Measurements from ENCODE around the gene PPM1H. TPM values are rescaled to one million over a fixed set of nuclear protein-coding genes. Genes with fewer than 3 reads are reported as not detected.
A peak's percentile ranks its signal among the peaks of the same experiment; 100 is the strongest.

The PPM1H gene
- total and polyA plus RNA-seq, 8 donors: 0.29 to 12.5 (median 3.7) TPM

DNA sequence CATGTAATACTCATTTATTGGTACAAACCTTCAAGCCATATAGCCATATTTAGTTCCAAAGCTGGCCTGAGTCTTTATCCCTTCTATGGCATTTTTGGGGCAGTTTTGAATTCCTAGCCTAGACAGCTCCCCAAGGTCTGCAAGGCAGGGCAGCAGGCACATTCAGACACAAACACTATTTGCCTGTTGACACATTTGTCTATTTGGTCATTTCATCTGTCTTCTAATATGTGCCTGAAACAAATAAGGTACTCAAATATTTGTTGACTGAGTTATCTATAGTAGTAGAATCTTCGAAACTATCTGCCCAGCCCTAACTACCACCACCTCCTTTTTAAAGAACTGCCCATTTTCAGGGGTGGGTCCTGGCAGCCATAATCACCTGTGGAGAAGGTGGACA is 9.3 kb downstream of the PPM1H start:
- Histone ChIP-seq H3K4me1 (peaks cover 0 to 12% (median under 1%) of the 10 kb centered on the region in 4 donors), H3K27me3 (no peaks in the 10 kb centered on the region), H3K36me3 (no peaks in the 10 kb centered on the region), H3K4me3 (no peak overlapping the region), H3K27ac (no peak overlapping the region), H3K9me3 (no peaks in the 10 kb centered on the region)
- intact Hi-C loops (cut with DNase I; ENCODE audit: low total_unique reads): no loop called here
- TF ChIP-seq EP300 (IDR thresholded peaks at IDR 0.05): no peak
- no peak for TF ChIP-seq POLR2AphosphoS5 (IDR thresholded peaks at IDR 0.05)
- 55 to 88% (median 71%) methylated on average over 1 of the region's 1 CpG for WGBS, 5 donors
- DNase-seq: no peak

DNA sequence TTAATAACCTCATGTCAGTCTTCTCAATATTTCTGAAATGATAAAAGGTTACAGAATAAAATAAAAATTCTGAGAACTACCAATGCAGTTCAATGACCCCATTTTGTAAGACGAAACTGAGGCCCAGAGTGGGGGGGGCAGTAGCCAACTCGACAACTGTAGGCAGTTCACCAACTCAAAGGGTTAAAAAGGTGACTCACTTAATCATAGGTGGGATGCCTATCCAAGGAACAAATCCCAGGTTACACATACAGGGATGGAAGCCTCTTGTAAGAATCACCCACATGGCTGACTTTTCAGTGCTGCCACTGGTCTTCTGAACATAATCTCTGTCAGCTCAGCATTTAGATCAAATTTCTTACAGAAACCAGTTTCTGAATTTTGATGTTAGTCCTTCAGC is 10.9 kb downstream of the PPM1H start:
- H3K4me1 ChIP-seq: peaks cover 7 to 12% (median 9%) of the 10 kb centered on the region in 4 donors
- H3K27ac ChIP-seq: no peak overlapping the region
- TF ChIP-seq POLR2A (IDR thresholded peaks at IDR 0.05) (no peak), EP300 (IDR thresholded peaks at IDR 0.05) (no peak), POLR2AphosphoS5 (IDR thresholded peaks at IDR 0.05) (no peak)
- TF ChIP-seq, protein P1, sequence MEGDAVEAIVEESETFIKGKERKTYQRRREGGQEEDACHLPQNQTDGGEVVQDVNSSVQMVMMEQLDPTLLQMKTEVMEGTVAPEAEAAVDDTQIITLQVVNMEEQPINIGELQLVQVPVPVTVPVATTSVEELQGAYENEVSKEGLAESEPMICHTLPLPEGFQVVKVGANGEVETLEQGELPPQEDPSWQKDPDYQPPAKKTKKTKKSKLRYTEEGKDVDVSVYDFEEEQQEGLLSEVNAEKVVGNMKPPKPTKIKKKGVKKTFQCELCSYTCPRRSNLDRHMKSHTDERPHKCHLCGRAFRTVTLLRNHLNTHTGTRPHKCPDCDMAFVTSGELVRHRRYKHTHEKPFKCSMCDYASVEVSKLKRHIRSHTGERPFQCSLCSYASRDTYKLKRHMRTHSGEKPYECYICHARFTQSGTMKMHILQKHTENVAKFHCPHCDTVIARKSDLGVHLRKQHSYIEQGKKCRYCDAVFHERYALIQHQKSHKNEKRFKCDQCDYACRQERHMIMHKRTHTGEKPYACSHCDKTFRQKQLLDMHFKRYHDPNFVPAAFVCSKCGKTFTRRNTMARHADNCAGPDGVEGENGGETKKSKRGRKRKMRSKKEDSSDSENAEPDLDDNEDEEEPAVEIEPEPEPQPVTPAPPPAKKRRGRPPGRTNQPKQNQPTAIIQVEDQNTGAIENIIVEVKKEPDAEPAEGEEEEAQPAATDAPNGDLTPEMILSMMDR (IDR thresholded peaks at IDR 0.05): no peak
- no peak for DNase-seq
- intact Hi-C loops (cut with DNase I; ENCODE audit: low total_unique reads): no loop called here
- H3K27me3 ChIP-seq: no peaks in the 10 kb centered on the region
- H3K4me3 ChIP-seq: no peak overlapping the region
- WGBS, 5 donors: 74 to 89% (median 79%) methylated on average over 2 of the region's 2 CpGs
- no peaks in the 10 kb centered on the region for H3K9me3 ChIP-seq
- H3K36me3 ChIP-seq: no peaks in the 10 kb centered on the region

DNA sequence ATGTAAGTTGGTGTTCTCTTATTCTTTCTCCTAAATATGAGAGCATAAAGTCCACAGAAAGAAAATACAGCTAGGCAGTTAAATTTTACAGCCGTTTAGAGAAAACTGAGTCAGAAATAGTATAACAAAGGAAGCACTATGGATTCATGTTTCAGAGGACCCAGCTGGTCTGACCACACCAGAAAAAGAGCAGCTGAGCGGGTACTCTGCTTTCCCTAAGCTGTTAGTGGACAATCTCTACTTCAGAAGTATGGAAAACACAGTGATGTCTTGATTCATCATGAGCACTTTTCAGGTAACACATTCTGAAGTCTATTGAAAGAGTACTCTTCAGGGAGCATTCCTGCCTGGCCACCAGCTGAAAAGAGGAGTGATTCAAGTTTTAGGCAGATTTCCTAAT is 12.4 kb downstream of the PPM1H start:
- DNase-seq: no peak
- TF ChIP-seq POLR2AphosphoS5 (IDR thresholded peaks at IDR 0.05): no peak
- no peak for TF ChIP-seq POLR2A (IDR thresholded peaks at IDR 0.05)
- TF ChIP-seq, protein P1 (IDR thresholded peaks at IDR 0.05): no peak
- no peak for TF ChIP-seq EP300 (IDR thresholded peaks at IDR 0.05)
- no peaks in the 10 kb centered on the region for H3K27me3 ChIP-seq
- no peaks in the 10 kb centered on the region for H3K9me3 ChIP-seq
- no peaks in the 10 kb centered on the region for H3K36me3 ChIP-seq
- intact Hi-C loops (cut with DNase I; ENCODE audit: low total_unique reads): no loop called here
- H3K4me3 ChIP-seq: no peak overlapping the region
- WGBS, 5 donors: 62 to 67% (median 63%) methylated on average over 2 of the region's 2 CpGs
- peaks cover 7 to 13% (median 11%) of the 10 kb centered on the region in 4 donors for H3K4me1 ChIP-seq
- no peak overlapping the region for H3K27ac ChIP-seq

DNA sequence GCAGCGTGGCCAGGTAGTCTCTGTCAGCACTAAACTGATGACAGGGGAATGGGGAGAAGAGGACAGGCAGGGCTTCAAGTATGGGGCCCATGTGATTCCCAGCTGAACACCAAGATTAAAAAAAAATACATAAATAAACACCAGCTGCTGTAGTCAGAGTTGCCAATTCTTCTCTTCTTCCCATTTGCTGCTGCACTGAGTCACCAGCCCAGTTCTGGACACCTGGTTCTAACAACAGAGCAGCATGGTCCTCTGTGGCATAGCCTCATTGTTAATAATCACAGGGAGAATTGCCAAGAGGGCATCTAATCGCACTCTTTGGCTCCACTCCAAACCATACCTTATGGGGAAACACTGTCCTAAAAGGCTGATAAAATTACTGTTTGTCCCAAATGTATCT is 15.1 kb downstream of the PPM1H start:
- no peak overlapping the region for H3K4me3 ChIP-seq
- no peaks in the 10 kb centered on the region for H3K27me3 ChIP-seq
- no peaks in the 10 kb centered on the region for H3K9me3 ChIP-seq
- H3K27ac ChIP-seq: no peak overlapping the region
- DNase-seq: peak; percentile 27 to 35
- intact Hi-C loops (cut with DNase I; ENCODE audit: low total_unique reads): no loop called here
- H3K4me1 ChIP-seq: peaks cover 7 to 20% (median 13%) of the 10 kb centered on the region in 4 donors
- WGBS, 5 donors: 35 to 44% (median 38%) methylated on average over 2 of the region's 2 CpGs
- TF ChIP-seq, protein P1 (IDR thresholded peaks at IDR 0.05): no peak
- TF ChIP-seq POLR2AphosphoS5 (IDR thresholded peaks at IDR 0.05): no peak
- no peak for TF ChIP-seq POLR2A (IDR thresholded peaks at IDR 0.05)
- TF ChIP-seq EP300 (IDR thresholded peaks at IDR 0.05): no peak
- H3K36me3 ChIP-seq: no peaks in the 10 kb centered on the region

DNA sequence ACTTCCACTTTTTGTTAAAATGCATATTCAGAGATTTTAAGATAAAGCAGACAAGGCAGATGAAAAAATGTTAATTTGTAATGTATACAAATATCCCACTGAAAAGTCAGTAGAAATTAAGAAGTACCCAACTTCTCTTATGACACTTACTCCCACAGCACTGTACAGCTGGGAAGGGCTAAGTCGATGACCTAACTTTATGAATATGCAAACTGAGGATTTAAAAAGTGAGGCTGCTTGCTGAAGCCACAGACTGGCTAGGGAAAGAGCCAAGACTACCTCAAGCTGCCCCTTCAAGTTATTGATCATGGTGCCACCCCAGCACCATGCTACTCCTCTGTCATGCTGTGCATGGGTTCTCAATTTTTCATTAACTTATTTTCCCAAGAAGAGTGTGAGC is 17.0 kb downstream of the PPM1H start:
- H3K27ac ChIP-seq: no peak overlapping the region
- no peaks in the 10 kb centered on the region for H3K9me3 ChIP-seq
- no peaks in the 10 kb centered on the region for H3K36me3 ChIP-seq
- no peak for DNase-seq
- intact Hi-C loops (cut with DNase I; ENCODE audit: low total_unique reads): no loop called here
- WGBS, 5 donors: 53 to 76% (median 60%) methylated on average over 1 of the region's 1 CpG
- no peak overlapping the region for H3K4me3 ChIP-seq
- TF ChIP-seq POLR2A (IDR thresholded peaks at IDR 0.05): no peak
- peaks cover 7 to 23% (median 13%) of the 10 kb centered on the region in 4 donors for H3K4me1 ChIP-seq
- H3K27me3 ChIP-seq: no peaks in the 10 kb centered on the region

Measured in stomach (tissue), 9 donors.